Ectodermal cell (in vitro differentiated cells): ENCODE data around the gene ZC3H18.

ENCODE experiments used
- H3K27ac ChIP-seq: 2 replicates; pipeline ENCODE4 v1.7.0; 2013; ENCODE audit warnings: mild to moderate bottlenecking, low read depth, low read length; ENCODE audit not compliant: insufficient read depth, poor library complexity, severe bottlenecking
- H3K27me3 ChIP-seq: 2 replicates; pipeline ENCODE4 v1.7.0; 2013; ENCODE audit warnings: mild to moderate bottlenecking, low read length; ENCODE audit not compliant: insufficient read depth, control insufficient read depth, poor library complexity, severe bottlenecking
- H3K36me3 ChIP-seq: one replicate; pipeline ENCODE4 v1.7.0; 2013; ENCODE audit warnings: low read length; ENCODE audit not compliant: control insufficient read depth, insufficient read depth
- H3K4me1 ChIP-seq: one replicate; pipeline ENCODE4 v1.7.0; 2013; ENCODE audit warnings: low read length; ENCODE audit not compliant: control insufficient read depth, insufficient read depth
- H3K4me3 ChIP-seq: 2 replicates; pipeline ENCODE4 v1.7.0; 2013; ENCODE audit warnings: low read depth, low read length, control low read depth; ENCODE audit not compliant: insufficient read depth
- H3K9me3 ChIP-seq: 2 replicates; pipeline ENCODE4 v1.7.0; 2013; ENCODE audit warnings: mild to moderate bottlenecking, low read length, moderate library complexity; ENCODE audit not compliant: control insufficient read depth
- WGBS, 2 experiments: methylation state at CpG; one replicate each; pipeline ENCODE4 v1.1.7; 2013; ENCODE audit warnings: missing lambda C conversion rate in 2 of 2; 5-methylcytosine and 5-hydroxymethylcytosine counted together

The ZC3H18 gene

DNA sequence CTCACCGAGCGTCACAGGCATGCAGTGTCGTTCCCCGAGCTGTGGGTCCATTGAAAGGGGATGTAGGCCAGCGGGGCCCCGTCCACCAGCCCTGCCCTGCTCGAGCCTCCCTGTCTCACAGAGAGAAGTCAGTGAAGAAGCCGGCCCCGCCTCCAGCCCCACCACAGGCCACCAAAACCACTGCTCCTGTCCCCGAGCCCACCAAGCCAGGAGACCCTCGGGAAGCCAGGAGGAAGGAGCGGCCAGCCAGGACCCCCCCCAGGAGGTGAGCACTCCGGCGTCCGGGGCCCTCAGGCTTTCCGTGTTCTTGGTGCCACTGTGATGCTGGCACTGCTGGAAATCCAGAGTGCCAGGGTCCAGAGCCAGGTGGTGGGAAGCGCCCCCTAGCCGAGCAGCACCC is 54.3 kb downstream of the ZC3H18 start:
- Histone ChIP-seq H3K4me1 (no peaks in the 10 kb centered on the region), H3K36me3 (peaks cover 23% of the 10 kb centered on the region), H3K27me3 (no peaks in the 10 kb centered on the region), H3K4me3 (no peak overlapping the region), H3K27ac (no peak overlapping the region), H3K9me3 (no peaks in the 10 kb centered on the region)
- 94 to 95% methylated on average over 18 of the region's 18 CpGs for WGBS, 2 experiments

DNA sequence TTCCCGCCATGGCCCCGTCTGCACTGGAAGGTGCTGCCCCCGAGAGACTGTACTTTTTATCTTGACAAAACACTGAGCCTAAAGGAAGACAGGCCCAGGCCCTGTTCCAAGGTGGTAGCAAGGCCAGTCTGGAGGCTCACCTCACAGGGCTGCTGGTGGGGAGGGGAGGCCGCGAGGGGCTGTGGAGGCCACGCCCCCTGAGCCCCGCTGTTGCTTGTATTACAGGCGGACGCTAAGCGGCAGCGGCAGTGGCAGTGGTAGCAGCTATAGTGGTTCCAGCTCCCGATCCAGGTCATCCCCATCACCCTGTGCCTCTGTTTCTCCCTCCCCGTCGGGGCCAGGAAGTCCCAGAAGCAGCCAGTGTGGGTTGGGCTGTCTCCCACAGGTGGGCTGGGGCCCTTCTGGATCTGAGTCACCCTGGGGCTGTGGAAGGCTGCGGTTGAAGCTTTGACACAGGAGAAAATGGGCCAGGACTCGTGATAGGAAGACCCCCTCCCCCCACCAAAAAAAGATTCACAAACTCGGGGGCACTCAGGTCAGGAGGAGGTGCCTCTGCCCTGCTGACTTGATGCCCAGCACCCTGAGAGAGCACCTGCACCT is 54.9 kb downstream of the ZC3H18 start:
- H3K36me3 ChIP-seq, result peaks cover 23% of the 10 kb centered on the region

DNA sequence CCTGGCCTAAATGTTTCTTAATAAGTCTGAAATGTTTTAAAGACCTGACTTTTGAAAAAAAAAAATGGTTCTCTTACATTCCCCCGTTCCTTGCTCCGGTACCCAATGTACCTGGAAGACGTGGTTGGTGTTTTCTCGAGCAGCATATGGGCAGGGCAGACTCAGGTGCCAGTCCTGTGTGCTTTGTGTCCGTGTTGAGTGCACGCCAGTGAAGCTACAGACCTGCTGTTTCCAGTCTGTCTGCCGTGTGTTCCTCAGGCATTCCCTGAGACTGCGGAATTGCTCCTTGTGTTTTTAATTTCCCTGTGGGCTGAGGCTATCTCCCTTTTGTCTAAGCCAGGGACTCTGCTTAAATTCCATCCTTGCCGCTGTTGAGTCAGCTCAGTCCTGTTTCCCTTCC is 56.4 kb downstream of the ZC3H18 start:
- WGBS, 2 experiments, result 95% methylated on average over 9 of the region's 9 CpGs
- Histone ChIP-seq H3K4me1 (no peaks in the 10 kb centered on the region), H3K4me3 (no peak overlapping the region), H3K27ac (no peak overlapping the region), H3K27me3 (no peaks in the 10 kb centered on the region), H3K9me3 (no peaks in the 10 kb centered on the region), H3K36me3 (peaks cover 23% of the 10 kb centered on the region)

More for the DNA sequence above, 54.9 kb downstream of the ZC3H18 start:
- WGBS, 2 experiments, result 89% methylated on average over 17 of the region's 17 CpGs
- Histone ChIP-seq H3K27me3 (no peaks in the 10 kb centered on the region), H3K4me1 (no peaks in the 10 kb centered on the region), H3K27ac (no peak overlapping the region), H3K9me3 (no peaks in the 10 kb centered on the region), H3K4me3 (no peak overlapping the region)

DNA sequence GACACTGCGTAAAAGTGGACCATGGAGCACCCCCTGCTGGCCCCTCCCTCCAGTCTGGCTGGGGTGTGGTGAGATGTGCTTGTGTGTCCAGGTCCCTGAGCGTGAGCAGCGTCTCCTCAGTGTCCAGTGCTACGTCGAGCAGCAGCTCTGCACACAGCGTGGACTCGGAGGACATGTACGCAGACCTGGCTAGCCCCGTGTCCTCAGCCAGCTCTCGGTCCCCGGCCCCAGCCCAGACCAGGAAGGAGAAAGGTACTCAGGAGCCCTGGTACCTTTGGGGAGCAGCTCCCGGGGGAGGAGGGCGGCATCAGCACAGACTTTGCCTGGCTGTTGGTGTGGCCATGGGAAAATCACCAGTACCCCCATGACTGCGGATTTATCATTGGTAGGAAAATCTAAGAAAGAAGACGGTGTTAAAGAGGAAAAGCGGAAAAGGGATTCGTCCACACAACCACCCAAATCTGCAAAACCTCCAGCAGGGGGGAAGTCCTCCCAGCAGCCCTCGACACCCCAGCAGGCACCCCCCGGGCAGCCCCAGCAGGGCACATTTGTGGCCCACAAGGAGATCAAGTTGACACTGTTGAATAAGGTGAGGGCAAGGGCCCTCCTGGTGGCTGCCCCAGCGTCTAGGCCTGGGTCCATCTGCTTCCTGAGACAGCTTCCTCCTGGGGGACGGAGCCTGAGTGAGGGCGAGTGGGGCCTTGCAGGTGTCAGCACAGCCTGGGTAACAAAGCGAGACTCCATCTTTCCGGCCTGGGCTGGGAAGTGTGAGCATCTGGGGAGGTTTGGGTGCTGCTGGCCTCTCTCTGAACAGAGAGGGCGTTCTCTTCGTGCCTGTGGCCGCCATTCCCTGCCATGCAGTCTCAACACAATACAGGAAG is 57.6 kb downstream of the ZC3H18 start:
- 95 to 96% methylated on average over 27 of the region's 27 CpGs for WGBS, 2 experiments
- no peaks in the 10 kb centered on the region for H3K27me3 ChIP-seq

DNA sequence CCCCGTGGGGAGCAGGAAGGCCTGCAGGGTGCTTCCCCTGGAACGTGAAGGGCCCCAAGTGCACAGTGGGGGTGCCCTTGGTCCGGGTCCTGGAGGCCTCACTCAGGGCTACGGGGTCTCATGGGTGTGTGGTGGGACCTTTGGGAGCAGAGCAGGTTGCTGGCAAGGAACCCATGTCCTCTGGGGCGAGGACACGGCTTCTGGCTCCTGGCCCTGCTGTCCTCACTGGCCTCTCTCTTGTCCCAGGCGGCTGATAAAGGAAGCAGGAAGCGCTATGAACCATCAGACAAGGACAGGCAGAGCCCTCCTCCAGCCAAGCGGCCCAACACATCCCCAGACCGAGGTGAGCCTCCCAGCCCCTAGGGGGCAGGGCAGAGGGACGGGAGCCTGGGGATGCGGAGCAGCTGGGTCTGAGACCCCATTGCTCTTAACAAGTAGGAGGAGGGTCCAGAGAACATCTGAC is 58.3 kb downstream of the ZC3H18 start:
- Histone ChIP-seq H3K36me3 (peaks cover 15% of the 10 kb centered on the region), H3K4me1 (no peaks in the 10 kb centered on the region), H3K27me3 (no peaks in the 10 kb centered on the region), H3K27ac (no peak overlapping the region), H3K9me3 (no peaks in the 10 kb centered on the region), H3K4me3 (no peak overlapping the region)
- WGBS, 2 experiments, result 69 to 70% methylated on average over 12 of the region's 12 CpGs

More for the DNA sequence above, 57.6 kb downstream of the ZC3H18 start:
- peaks cover 19% of the 10 kb centered on the region for H3K36me3 ChIP-seq
- H3K27ac ChIP-seq, result no peak overlapping the region
- no peaks in the 10 kb centered on the region for H3K4me1 ChIP-seq
- no peaks in the 10 kb centered on the region for H3K9me3 ChIP-seq
- H3K4me3 ChIP-seq, result no peak overlapping the region

DNA sequence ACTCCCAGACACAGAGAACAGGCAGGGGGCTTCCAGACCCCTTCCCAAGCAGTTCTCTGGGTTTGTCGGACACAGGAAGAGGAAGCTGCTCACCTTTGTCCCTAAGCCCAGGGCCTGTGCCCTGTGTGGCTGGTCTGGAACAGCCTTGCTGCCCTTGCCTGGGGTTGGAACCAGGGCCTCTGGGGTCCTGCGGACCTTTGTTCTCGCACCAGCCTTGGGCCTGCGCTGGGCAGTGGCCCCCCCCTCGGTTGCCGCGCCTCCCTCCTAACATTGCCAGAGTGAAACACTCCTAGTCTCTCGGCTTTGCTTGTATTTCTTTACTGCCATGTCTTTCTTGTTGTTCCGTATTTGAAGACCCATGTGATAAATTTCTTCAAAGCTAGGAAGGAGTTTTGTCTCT is 59.6 kb downstream of the ZC3H18 start:
- H3K36me3 ChIP-seq, result peaks cover 2% of the 10 kb centered on the region
- no peaks in the 10 kb centered on the region for H3K9me3 ChIP-seq
- peaks cover 8% of the 10 kb centered on the region for H3K4me1 ChIP-seq
- no peak overlapping the region for H3K4me3 ChIP-seq
- H3K27me3 ChIP-seq, result peaks cover 10% of the 10 kb centered on the region
- no peak overlapping the region for H3K27ac ChIP-seq
- 85% methylated on average over 9 of the region's 9 CpGs for WGBS, 2 experiments

DNA sequence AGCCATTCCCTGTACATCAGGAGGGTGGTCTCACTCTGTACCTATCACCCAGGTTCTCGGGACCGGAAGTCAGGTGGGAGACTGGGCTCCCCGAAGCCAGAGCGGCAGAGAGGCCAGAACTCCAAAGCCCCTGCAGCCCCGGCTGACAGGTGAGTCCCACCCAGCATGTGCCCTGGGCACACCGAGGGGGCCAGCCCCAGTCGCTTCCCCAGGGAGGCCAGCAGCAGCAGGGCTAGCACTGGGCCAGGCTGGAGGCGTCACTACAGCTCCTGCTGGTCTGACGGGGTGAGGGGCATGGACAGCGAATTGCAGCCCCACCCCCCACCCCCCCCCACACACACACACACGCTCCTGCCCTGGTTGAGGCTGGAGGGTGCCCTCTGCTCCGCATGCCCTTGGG is 60.2 kb downstream of the ZC3H18 start:
- Histone ChIP-seq H3K9me3 (no peaks in the 10 kb centered on the region), H3K4me3 (no peak overlapping the region), H3K4me1 (peaks cover 10% of the 10 kb centered on the region), H3K27ac (no peak overlapping the region), H3K27me3 (peaks cover 16% of the 10 kb centered on the region), H3K36me3 (peaks cover 2% of the 10 kb centered on the region)
- WGBS, 2 experiments, result 95% methylated on average over 9 to 12 of the region's 12 CpGs

DNA sequence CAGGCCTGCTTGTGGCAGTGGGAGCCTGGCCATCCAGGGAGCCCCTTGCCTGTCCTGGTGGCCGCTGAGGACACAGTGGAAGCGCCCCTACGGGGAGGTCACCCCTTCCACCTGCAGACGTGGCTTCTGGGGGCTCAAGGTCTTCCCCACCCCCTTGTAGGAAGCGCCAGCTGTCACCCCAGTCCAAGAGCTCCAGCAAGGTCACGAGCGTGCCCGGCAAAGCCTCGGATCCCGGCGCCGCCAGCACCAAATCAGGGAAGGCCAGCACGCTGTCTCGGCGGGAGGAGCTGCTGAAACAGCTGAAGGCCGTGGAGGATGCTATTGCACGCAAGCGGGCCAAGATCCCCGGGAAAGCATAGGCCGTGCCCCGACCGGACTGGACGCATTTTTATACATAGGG is 60.7 kb downstream of the ZC3H18 start:
- Histone ChIP-seq H3K36me3 (peaks cover 2% of the 10 kb centered on the region), H3K27ac (no peak overlapping the region), H3K9me3 (no peaks in the 10 kb centered on the region), H3K4me1 (peaks cover 10% of the 10 kb centered on the region), H3K4me3 (no peak overlapping the region), H3K27me3 (peaks cover 21% of the 10 kb centered on the region)
- WGBS, 2 experiments, result 94 to 95% methylated on average over 23 of the region's 23 CpGs

DNA sequence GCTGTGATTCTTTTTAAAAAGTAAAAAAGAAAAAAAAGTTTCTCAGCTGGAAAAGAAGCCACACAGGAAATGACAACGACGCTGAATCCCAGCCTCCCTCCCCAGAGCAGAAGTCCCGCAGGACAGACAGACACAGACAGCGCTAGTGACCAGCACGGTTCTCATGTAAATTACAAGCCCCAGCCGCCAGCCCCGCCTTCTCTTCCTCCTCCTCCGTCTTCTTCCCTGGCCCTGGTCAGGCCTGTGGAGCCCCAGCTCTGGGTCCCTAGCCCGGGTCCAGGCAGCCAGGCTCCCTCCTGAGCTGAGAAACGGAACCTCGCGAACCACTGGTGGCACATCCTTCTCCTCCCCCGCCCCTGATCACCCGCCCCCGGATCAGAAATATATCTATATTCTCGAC is 61.2 kb downstream of the ZC3H18 start:
- WGBS, 2 experiments, result 77 to 83% methylated on average over 13 to 16 of the region's 16 CpGs
- H3K4me3 ChIP-seq, result no peak overlapping the region
- no peaks in the 10 kb centered on the region for H3K9me3 ChIP-seq
- peaks cover 2% of the 10 kb centered on the region for H3K36me3 ChIP-seq
- peaks cover 21% of the 10 kb centered on the region for H3K27me3 ChIP-seq
- peaks cover 10% of the 10 kb centered on the region for H3K4me1 ChIP-seq
- H3K27ac ChIP-seq, result no peak overlapping the region

DNA sequence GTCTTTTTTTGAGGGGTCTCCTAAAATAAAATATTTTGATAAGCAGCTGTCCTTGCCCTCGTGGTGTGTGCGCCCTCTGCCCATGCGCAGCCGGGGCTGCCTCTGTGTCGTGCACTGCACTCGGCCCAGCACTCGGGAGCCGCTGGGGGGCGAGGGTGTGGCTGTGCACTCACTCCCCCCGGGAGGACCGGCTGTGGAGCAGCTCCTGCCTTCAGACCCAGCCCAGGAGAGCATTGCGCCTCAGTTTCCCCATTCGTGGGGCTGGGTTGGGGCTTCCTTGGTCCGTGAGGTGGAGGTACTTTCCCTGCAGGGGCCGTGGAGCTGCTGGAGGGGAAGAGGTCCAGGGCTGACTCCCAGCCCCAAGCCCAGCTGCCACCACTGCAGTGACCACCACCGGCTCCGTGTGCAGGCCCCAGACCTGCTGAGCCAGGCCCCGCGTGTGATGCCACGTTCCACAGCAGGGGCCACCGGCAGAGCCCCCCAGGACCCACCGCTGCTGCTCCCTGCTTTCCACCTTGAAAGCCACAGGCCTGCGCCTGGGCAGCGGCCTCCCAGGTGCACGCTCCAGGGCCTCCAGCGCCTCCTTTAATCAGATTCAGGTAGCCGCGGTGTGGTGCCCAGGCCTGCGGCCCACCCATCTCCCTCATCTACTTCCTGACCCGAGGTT is 61.9 kb downstream of the ZC3H18 start:
- peaks cover 10% of the 10 kb centered on the region for H3K4me1 ChIP-seq
- WGBS, 2 experiments, result 92 to 93% methylated on average over 30 of the region's 30 CpGs
- H3K4me3 ChIP-seq, result no peak overlapping the region
- H3K36me3 ChIP-seq, result peaks cover 2% of the 10 kb centered on the region
- no peaks in the 10 kb centered on the region for H3K9me3 ChIP-seq
- H3K27me3 ChIP-seq, result peaks cover 21% of the 10 kb centered on the region
- H3K27ac ChIP-seq, result no peak overlapping the region
